Ectodermal cell (in vitro differentiated cells): ENCODE data around the gene ZMIZ1. TPM values are rescaled to one million over a fixed set of nuclear protein-coding genes. Genes with fewer than 3 reads are reported as not detected.

Source experiments
- H3K27ac ChIP-seq: 2 replicates; pipeline ENCODE4 v1.7.0; 2013; ENCODE audit warnings: mild to moderate bottlenecking, low read depth, low read length; ENCODE audit not compliant: insufficient read depth, poor library complexity, severe bottlenecking
- H3K27me3 ChIP-seq: 2 replicates; pipeline ENCODE4 v1.7.0; 2013; ENCODE audit warnings: mild to moderate bottlenecking, low read length; ENCODE audit not compliant: insufficient read depth, control insufficient read depth, poor library complexity, severe bottlenecking
- H3K36me3 ChIP-seq: one replicate; pipeline ENCODE4 v1.7.0; 2013; ENCODE audit warnings: low read length; ENCODE audit not compliant: control insufficient read depth, insufficient read depth
- H3K4me1 ChIP-seq: one replicate; pipeline ENCODE4 v1.7.0; 2013; ENCODE audit warnings: low read length; ENCODE audit not compliant: control insufficient read depth, insufficient read depth
- H3K4me3 ChIP-seq: 2 replicates; pipeline ENCODE4 v1.7.0; 2013; ENCODE audit warnings: low read depth, low read length, control low read depth; ENCODE audit not compliant: insufficient read depth
- H3K9me3 ChIP-seq: 2 replicates; pipeline ENCODE4 v1.7.0; 2013; ENCODE audit warnings: mild to moderate bottlenecking, low read length, moderate library complexity; ENCODE audit not compliant: control insufficient read depth
- WGBS, 2 experiments: methylation state at CpG; one replicate each; pipeline ENCODE4 v1.1.7; 2013; ENCODE audit warnings: missing lambda C conversion rate in 2 of 2; 5-methylcytosine and 5-hydroxymethylcytosine counted together
- polyA plus RNA-seq, 4 experiments: library from polyadenylated mRNA; stranded (reverse); fragments of 50-300 nt; gene quantifications; one replicate each; pipeline ENCODE4 v1.2.3, GENCODE V29; 2013

The ZMIZ1 gene
- polyA plus RNA-seq (2013, experiment 1 of 4): 56.6 TPM
- 63.4 TPM for polyA plus RNA-seq (2013, experiment 2 of 4)
- 39.5 TPM for polyA plus RNA-seq (2013, experiment 3 of 4)
- polyA plus RNA-seq (2013, experiment 4 of 4): 55.4 TPM

GRCh38 chr10:79068562-79069324, at the start of gene ZMIZ1:
Gene ZMIZ1 (plus strand): TSS chr10:79068966. CDS start chr10:79201633, 132,667 bp downstream.
- H3K27me3 ChIP-seq: peaks cover 11% of the 10 kb centered on the region
- no peaks in the 10 kb centered on the region for H3K36me3 ChIP-seq
- peaks cover 18% of the 10 kb centered on the region for H3K4me1 ChIP-seq
- H3K9me3 ChIP-seq: no peaks in the 10 kb centered on the region
- 0% methylated on average over 92 of the region's 92 CpGs for WGBS, 2 experiments
- H3K27ac ChIP-seq: peak within 1 kb of the TSS; percentile 86
- H3K4me3 ChIP-seq: peak within 1 kb of the TSS; percentile 90

- 77 to 85% methylated on average over 5 of the region's 5 CpGs for WGBS, 2 experiments
- H3K4me3 ChIP-seq: no peak overlapping the region
Observed at GRCh38 chr10:79019441-79020014, 49.2 kb upstream of the ZMIZ1 start.

GRCh38 chr10:79020015-79020491, 48.7 kb upstream of the ZMIZ1 start:
- H3K36me3 ChIP-seq: no peaks in the 10 kb centered on the region
- peaks cover 7% of the 10 kb centered on the region for H3K4me1 ChIP-seq
- H3K4me3 ChIP-seq: no peak overlapping the region
- H3K9me3 ChIP-seq: no peaks in the 10 kb centered on the region
- no peaks in the 10 kb centered on the region for H3K27me3 ChIP-seq
- WGBS, 2 experiments: 90 to 96% methylated on average over 5 of the region's 5 CpGs
- H3K27ac ChIP-seq: no peak overlapping the region

More at GRCh38 chr10:79019441-79020014, 49.2 kb upstream of the ZMIZ1 start:
- H3K27me3 ChIP-seq: no peaks in the 10 kb centered on the region
- peaks cover 2% of the 10 kb centered on the region for H3K4me1 ChIP-seq
- H3K27ac ChIP-seq: no peak overlapping the region
- no peaks in the 10 kb centered on the region for H3K36me3 ChIP-seq
- no peaks in the 10 kb centered on the region for H3K9me3 ChIP-seq

GRCh38 chr10:79020605-79021004, 48.2 kb upstream of the ZMIZ1 start:
- no peak overlapping the region for H3K27ac ChIP-seq
- no peaks in the 10 kb centered on the region for H3K9me3 ChIP-seq
- H3K4me1 ChIP-seq: peaks cover 12% of the 10 kb centered on the region
- 86 to 88% methylated on average over 6 of the region's 6 CpGs for WGBS, 2 experiments
- no peak overlapping the region for H3K4me3 ChIP-seq
- H3K36me3 ChIP-seq: no peaks in the 10 kb centered on the region
- H3K27me3 ChIP-seq: no peaks in the 10 kb centered on the region

- H3K4me1 ChIP-seq: peaks cover 13% of the 10 kb centered on the region
- H3K27ac ChIP-seq: no peak overlapping the region
- H3K36me3 ChIP-seq: no peaks in the 10 kb centered on the region
- H3K27me3 ChIP-seq: no peaks in the 10 kb centered on the region
- no peak overlapping the region for H3K4me3 ChIP-seq
- H3K9me3 ChIP-seq: no peaks in the 10 kb centered on the region
- WGBS, 2 experiments: 93 to 94% methylated on average over 9 of the region's 9 CpGs
Observed at GRCh38 chr10:79021331-79021907, 47.3 kb upstream of the ZMIZ1 start.

- Histone ChIP-seq H3K27ac (no peak overlapping the region), H3K4me3 (no peak overlapping the region), H3K4me1 (peaks cover 13% of the 10 kb centered on the region), H3K27me3 (no peaks in the 10 kb centered on the region), H3K36me3 (no peaks in the 10 kb centered on the region), H3K9me3 (no peaks in the 10 kb centered on the region)
- 94% methylated on average over 10 of the region's 10 CpGs for WGBS, 2 experiments
Observed at GRCh38 chr10:79021948-79022499, 46.7 kb upstream of the ZMIZ1 start.

GRCh38 chr10:79022565-79023230, 46.1 kb upstream of the ZMIZ1 start:
- H3K4me3 ChIP-seq: no peak overlapping the region
- no peaks in the 10 kb centered on the region for H3K27me3 ChIP-seq
- 79 to 82% methylated on average over 17 of the region's 17 CpGs for whole genome bisulfite sequencing, 2 experiments
- no peaks in the 10 kb centered on the region for H3K36me3 ChIP-seq
- H3K9me3 ChIP-seq: no peaks in the 10 kb centered on the region
- H3K27ac ChIP-seq: no peak overlapping the region
- peaks cover 16% of the 10 kb centered on the region for H3K4me1 ChIP-seq

GRCh38 chr10:79023240-79024162, 45.3 kb upstream of the ZMIZ1 start:
- Histone ChIP-seq H3K4me3 (no peak overlapping the region), H3K27me3 (no peaks in the 10 kb centered on the region), H3K9me3 (no peaks in the 10 kb centered on the region), H3K27ac (no peak overlapping the region), H3K4me1 (peaks cover 19% of the 10 kb centered on the region), H3K36me3 (no peaks in the 10 kb centered on the region)
- WGBS, 2 experiments: 92% methylated on average over 13 of the region's 13 CpGs

- 91% methylated on average over 6 of the region's 6 CpGs for WGBS, 2 experiments
- Histone ChIP-seq H3K9me3 (no peaks in the 10 kb centered on the region), H3K27ac (no peak overlapping the region), H3K36me3 (no peaks in the 10 kb centered on the region), H3K4me3 (no peak overlapping the region), H3K4me1 (peaks cover 19% of the 10 kb centered on the region), H3K27me3 (no peaks in the 10 kb centered on the region)
Observed at GRCh38 chr10:79024296-79024695, 44.5 kb upstream of the ZMIZ1 start.
